NCI-H748 (cell line): Measurements from ENCODE around the gene OR6B3.
"Not testable (repeated sequence)": the region's sequence is repeated elsewhere in the genome, so short reads cannot be mapped to it uniquely, and the experiment has no call there.

ENCODE experiments used
- DNase-seq: peaks from one replicate; lab custom pipeline; 2025; ENCODE audit not compliant: unreplicated experiment; lab: John Stamatoyannopoulos, UW

The OR6B3 gene

DNA sequence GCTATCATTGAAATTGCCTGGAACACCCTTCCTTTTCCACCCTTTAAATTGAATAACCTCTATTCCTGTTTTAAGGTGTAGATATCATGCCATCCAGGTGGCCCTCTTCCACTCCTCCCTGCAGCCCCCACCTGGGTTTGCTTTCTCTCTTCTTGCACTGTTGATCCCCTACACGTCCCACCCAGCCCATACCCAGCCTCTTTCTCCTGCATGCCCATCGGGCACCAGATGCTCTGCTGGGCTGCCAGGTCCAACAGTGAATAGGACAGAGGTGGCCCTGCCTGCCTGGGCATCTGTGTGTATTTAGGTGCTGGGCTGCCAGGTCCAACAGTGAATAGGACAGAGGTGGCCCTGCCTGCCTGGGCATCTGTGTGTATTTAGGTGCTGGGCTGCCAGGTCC, 9.2 kb downstream of the OR6B3 start:
- not testable (repeated sequence) for DNase-seq

DNA sequence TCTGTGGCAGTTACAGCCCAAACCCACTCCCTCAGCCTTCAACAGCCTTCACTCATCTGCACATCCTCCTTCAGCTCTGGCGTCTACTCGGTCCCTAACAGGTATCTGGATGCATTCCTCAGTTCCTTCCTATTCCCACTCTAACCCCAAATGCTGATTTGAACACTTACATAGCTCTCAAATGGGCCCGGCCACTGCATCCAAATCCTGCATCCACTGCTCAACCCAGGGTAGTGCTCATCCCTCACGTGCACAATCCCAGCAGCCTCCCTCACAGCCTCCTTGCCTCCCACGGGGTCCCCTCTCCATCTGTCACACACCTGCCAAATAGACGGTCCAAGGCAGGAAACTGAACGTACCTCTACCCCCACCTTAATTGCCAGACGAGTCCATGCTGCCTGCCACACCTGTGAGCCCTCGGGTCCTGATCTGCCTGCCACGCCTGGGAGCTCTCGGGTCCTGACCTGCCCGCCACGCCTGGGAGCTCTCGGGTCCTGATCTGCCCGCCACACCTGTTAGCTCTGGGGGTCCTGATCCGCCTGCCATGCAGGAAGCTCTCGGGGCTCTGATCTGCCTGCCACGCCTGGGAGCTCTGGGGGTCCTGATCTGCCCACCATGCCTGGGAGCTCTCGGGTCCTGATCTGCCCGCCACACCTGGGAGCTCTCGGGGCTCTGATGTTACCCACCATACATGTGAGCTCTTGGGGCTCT, 9.9 kb downstream of the OR6B3 start:
- peak; percentile 21 for DNase-seq

DNA sequence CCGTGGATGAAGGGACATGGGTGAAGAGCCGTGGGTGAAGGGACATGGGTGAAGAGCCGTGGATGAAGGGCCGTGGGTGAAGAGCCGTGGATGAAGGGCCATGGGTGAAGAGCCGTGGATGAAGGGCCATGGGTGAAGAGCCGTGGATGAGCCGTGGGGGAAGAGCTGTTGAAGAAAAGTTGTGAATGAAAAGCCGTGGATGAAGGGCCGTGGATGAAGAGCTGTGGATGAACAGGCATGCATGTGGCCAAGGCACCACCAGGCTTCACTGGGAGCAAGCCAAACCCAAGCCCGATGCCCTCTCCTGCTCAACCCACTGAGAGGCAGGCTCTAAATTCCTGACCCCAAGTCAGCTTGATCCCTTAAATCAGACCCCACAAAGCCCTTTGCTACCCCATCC, 10.6 kb downstream of the OR6B3 start:
- DNase-seq: no peak

DNA sequence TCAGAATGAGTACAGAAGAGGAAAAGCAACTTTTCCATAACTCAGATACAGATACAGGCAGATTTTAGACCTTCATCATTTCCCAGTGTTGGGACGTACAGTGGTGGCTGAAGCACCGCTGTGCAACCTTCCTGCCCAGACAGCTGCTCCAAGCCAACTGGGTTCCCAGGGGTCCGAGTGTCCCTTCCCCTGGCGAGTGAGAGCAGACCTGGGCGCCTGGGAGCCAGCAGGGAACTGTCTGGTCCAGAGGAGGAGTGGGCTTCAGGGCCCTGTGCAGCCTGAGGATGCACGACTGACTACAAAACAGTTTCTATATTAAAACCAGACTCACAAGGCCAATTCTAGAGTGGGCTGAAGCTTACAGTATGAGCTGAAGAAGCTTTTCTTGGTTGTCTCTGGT, 12.0 kb downstream of the OR6B3 start:
- no peak for DNase-seq

DNA sequence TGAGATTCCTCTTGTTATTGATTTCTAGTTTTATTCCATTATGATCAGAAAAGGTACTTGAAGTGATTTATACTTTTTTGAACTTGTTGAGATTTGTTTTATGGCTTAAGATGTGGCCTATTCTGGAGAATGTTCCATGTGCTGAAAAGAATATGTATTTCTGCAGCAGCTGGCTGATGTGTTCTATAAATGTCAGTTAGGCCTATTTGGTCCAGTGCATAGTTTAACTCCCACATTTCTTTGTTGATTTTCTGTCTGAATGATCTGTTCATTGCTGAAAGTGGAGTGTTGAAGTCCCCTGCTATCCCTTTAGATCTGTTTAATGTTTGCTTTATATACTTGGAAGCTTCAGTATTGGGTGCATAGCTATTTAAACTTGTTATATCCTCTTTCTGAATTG, 16.0 kb downstream of the OR6B3 start:
- DNase-seq: no peak

DNA sequence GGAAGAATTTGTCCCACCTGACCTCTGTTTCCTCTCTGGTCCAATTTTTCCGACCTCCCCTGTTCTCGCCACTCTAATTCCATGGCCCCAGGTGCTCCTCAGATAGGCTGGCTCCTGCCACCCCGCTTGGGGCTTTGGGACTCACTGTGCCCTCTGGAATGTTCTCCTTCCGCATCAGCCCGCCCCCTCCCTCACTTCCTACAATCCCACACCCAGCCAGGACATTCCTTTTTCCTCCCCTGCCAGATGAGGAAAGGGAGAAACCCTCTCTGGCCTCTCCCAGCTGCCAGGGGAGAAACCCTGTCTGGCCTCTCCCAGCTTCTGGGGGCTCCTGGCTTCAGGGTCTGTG, 20.0 kb downstream of the OR6B3 start:
- no peak for DNase-seq

DNA sequence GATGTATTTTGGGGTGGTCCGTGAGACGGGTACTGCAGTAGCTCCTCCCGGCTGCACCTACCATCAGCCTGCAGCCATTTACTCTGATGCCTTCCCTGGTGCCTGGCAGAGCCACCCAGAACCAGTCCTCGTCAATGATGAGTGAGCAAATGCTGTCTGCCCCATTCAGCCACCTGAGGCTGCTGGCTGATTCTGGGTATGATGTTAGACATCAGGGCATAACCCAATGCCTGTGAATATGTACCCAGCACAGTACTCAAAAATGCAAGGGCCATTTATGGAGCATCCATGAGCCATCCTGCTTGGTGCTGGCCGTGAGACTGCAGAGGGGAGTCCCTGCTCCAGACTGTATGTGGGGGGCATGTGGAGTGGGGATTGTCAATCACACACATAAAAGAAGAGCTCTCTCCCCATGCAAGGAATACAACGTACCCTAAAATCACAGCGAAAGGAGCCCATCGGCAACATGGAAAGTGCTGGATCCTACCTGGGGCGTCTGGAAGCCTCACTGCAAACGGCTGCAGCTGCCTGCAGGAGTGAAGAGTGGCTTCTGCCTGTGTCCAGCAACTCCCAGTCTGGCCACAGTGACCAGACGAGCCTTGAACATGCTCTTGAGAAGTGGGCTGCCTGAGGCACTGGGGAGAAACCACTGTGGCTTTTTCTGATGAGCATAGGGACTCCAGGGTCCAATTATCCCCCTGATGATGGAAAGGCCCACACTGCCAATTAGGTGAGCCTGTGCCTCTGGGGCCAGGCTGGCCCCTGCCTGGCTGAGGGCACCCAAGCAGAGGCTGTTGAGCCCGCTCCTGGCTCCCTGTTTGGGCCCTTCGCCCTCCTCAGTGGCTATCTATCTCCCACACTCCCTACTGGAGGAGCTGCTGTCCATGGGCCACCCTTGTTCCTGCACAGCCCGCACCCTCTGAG, 20.7 kb downstream of the OR6B3 start:
- no peak for DNase-seq

DNA sequence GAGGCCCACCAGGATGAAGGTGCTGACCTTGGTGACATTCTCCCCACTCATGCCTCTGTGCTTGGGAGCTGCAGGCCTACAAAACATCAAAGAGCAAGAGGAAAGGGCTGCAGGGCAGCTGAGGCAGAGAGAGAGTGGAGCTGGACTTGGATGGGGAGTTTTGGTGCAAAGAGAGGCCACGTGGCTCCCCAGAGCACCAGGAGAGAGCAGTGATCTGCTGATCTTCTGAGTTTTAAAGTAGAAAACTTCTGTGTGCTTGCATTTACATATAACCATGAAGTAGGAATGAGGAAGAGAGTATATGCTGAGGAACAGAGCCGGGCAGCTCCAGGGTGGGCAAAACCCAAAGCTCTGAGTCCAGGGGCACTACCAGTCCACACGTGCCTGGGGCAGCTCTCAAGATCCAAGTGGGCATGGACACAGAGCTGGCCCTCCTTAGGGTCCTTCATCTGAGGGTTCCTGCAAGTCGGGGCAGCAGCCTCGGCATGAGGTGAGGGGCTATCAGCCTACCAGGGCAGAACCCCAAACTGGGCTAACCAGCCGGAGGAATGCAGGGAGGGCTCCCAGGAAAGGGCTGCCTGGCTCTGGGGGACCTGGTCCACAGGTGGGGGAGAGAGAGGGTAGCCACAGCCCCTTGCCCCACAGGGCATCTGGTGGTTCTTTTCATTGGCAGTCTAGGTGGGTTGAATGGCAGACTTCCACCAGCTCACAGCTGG, 22.8 kb downstream of the OR6B3 start, which contains the start of gene OR6B2:
OR6B2 (minus strand) TSS at position 51 of the 716 bp plus-strand sequence; CDS start at position 51, 0 bp downstream.
- no peak for DNase-seq

DNA sequence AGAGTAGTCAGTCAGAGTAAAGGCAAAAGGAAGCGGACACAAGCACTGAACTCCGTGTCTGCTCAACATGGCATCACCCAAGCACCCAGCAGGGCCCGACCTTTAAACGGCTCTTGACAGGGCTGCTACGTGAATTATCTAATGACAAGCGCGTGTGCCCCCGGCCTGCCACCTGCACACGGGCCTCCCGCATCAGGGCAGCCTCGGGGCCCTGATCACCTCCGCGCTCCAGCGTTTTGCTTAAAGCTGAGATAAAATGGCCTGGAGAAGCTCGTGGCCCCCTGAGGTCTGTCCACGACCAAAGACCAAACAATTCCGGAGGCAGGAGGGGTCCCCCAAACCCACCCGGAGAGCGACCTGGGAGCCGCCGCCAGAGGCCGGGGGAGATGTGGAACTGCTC, 28.6 kb downstream of the OR6B3 start:
- peak; percentile 39 for DNase-seq

DNA sequence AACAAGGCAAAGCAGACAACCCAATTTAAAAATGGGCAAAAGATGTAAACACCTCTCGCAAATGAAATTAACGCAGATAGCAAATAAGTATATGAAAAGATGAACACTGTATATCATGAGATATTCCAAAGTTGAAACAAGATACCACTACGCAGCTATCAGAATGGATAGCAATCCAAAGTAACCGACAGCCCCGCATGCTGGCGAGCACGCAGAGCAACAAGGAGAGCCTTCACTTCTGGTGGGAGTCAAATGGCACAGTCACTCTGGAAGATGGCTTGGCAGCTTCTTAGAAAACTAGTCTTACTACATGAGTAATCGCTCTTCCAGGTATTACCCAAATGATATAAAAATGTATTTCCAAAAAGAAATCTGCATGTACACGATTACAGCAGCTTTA, 29.5 kb downstream of the OR6B3 start:
- DNase-seq: no peak

DNA sequence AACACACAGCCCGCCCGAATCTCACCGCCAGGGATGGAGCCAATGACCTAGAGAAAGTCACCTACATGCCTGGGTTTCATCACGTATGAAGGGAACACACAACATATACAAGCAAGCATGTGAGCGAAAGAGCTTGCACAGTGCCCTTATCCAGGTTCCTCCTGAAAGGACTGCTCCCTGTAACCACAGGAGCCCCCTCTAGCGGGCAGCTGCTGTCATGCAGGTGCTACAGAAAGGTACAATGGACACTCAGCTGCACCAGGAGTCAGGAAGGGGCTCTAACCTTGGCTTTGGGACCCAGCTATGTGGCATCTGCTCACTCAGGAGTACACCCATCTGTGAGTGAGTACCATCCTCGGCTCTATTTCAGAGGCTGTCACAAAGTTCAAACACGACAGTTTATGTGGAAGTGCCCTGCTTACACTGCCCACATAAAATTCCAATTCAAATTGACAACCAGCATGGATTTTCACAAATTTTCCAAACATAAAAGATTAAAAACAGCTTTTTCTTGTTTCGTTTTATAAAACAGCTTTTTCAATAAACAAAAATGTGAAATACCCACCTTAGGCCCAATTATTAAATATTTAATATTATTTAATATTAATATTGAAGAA, 31.7 kb downstream of the OR6B3 start:
- DNase-seq: peak; percentile 68

DNA sequence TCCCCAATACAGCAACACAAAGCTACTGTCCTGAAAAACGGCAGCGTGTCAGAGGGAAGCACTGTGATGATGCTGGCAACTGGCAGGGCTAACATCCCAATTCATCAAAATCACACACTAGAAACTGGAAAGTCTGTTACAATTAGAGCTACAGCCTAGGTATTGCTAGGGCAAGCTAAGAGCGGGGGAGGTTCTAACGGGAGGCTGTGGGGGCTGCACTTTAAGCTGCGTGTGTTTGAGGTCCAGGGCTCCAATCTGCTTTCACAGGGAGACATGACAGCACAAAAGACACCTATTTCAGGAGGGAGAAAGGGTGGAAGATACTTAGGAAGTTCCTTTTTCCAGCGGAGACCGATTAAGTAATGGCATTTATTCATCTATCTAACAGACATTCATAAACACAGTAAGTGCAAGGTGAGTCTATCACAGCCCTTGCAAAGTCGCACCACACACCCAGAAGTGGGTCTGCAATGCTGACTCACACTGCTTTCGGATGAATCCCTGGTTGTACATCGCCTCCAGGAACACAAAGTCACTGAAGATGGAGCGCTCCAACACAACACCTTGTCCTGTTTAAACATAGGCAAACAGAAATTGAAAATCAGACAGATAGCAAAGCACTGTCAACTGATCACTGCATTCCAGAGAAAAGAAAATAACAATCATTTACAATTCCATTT, 35.1 kb downstream of the OR6B3 start:
- DNase-seq: no peak

DNA sequence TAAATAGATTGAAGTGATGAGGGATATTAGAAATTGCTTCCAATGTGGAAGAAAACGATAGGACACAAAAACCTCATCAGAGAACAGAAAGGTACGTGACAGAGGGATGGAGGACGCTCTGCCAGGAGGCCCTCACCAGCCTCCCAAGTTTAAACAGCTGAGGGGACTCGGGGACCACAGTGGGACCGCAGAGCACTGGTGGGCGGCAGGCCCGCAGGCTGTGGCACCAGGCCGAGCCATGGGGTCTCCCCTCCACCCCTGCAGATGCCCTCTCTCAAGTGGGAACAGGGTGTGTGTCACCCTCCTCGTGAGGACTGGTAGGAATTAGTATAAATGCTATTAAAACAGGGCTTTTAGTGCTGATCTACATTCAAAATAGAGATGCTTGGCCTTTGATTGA, 39.0 kb downstream of the OR6B3 start:
- DNase-seq: no peak

DNA sequence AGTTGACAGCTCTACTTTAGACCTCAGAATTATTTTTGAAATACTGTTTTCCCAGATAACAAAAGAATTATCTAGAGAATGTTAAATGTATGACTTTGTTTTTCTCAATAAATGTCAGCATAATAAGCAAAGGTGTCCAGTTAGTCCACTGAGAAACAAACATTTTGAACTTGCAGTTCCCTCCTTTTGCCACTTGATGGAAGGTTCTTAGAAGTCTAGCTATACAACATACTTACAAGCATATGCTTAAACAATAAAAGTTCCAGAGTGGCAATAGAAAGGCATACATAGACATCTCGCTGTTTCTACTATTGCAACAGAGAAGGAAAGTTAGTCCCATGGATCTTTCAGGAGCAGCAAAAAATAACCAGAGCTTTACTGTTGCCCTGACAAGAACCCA, 40.0 kb downstream of the OR6B3 start:
- no peak for DNase-seq

DNA sequence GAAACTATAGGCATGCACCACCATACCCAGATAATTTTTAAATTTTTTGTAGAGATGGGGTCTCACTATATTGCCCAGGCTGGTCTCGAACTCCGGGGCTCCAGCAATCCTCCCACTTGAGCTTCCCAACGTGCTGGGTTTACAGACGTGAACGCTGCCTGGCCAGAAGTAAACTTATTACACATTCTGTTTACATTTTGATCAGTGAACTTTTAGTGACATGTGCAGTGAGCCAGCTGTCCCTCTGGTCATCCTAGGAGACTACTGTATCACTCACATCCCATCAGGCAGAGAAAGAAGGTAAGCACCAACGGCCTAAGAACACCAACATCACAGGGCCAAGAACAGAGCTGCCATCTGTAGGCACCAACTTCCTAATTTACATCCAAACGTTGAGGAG, 50.3 kb downstream of the OR6B3 start:
- no peak for DNase-seq

DNA sequence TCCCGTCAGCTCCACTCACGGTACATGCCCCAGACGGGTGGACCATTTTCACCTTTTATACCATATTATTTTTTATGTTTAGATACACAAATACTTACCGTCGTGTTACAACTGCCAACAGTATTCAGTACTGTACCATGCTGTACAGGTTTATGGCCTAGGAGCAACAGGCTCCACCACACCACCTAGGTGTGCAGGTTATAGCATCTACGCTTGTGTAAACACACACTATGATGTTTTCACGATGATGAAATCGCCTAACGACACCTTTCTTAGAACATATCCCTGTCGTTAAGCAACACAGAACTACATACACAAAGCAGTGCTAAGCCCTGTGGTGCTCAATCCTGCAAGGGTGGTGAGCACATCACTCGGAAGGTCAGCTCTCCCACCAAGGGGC, 52.6 kb downstream of the OR6B3 start:
- no peak for DNase-seq

DNA sequence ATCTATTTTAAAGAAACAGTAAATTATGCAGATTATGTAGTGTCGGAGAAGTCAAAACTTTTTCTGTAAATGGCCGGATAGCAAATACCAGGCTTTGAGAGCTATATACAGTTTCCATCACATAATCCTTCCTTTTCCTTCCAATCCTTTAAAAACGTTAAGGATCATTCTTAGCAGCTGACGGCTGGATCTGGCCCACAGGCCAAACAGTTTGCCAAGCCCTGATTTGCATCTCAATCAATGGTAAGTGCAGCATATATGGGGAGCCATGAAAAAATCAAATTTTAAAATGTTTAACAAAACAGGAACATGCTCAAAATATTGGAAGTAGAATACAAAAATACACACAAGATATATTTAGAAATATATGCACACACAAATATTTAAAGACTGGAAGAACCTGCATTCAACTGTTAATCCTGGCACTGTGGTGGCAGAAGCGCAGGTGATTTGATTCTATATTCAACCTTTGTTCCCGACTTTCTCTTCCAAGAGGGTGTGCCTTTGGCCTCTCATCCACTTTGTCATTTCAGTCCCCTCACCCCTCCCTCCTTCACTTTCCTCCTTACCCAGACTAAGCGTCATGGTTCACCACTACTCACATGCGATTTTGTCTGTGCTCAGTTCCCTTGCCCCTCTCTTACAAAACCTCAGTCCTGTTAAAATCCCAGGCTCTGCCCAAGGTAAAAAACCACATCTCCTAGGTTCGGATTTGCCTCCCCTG, 55.5 kb downstream of the OR6B3 start:
- DNase-seq: no peak
